HepG2 (cell line): ENCODE measurements around the gene TSHZ1.

Experiments
- ARHGAP35 ChIP-seq: sonication (generic); formaldehyde crosslinking; IDR thresholded peaks from 2 replicates; pipeline ENCODE4 v1.9.0; 2022; ENCODE audit warnings: mild to moderate bottlenecking, inconsistent platforms, moderate library complexity, missing genetic modification reagents, borderline replicate concordance
- ELF1 ChIP-seq: sonication (generic); formaldehyde crosslinking; IDR thresholded peaks from 2 replicates; pipeline ENCODE4 v1.4.0; 2020; ENCODE audit warnings: missing genetic modification reagents
- EP300 ChIP-seq, 3 experiments: sonication (generic) in 1 of 3; formaldehyde crosslinking in 1 of 3; IDR thresholded peaks; 2 replicates each; pipeline versions ENCODE4 v1.5.1 to v1.6.1; 2011 to 2020; ENCODE audit warnings: low read depth in 2 of 3, low read length in 2 of 3, borderline replicate concordance in 1 of 3, improper control_type of control experiment in 1 of 3, mild to moderate bottlenecking in 1 of 3, missing genetic modification reagents in 1 of 3, moderate library complexity in 1 of 3
- KMT2B ChIP-seq: IDR thresholded peaks from 2 replicates; pipeline ENCODE4 v1.6.1; 2016; ENCODE audit warnings: missing genetic modification reagents, missing compliant biosample characterization
- NFKBIZ ChIP-seq: IDR thresholded peaks from 2 replicates; pipeline ENCODE4 v1.6.1; 2018; ENCODE audit warnings: missing genetic modification reagents, missing compliant biosample characterization
- SIN3B ChIP-seq: fragments of 150-350 bp; IDR thresholded peaks from 2 replicates; pipeline ENCODE4 v1.6.1; 2014; ENCODE audit warnings: low read length
- SIX1 ChIP-seq: sonication (generic); formaldehyde crosslinking; IDR thresholded peaks from 2 replicates; pipeline ENCODE4 v1.4.0; 2020; ENCODE audit warnings: missing genetic modification reagents, borderline replicate concordance
- YY1 ChIP-seq: IDR thresholded peaks from 2 replicates; pipeline ENCODE4 v1.6.1; 2011; ENCODE audit warnings: low read length, low read depth, moderate library complexity, mild to moderate bottlenecking; ENCODE audit not compliant: insufficient read depth, insufficient replicate concordance
- ZNF878 ChIP-seq: sonication (generic); formaldehyde crosslinking; IDR thresholded peaks from 2 replicates; pipeline ENCODE4 v1.8.1; 2023; ENCODE audit warnings: mild to moderate bottlenecking, missing genetic modification reagents, moderate library complexity
- TF ChIP-seq, protein P1 (sequence below): IDR thresholded peaks from 2 replicates; pipeline ENCODE4 v1.6.1; 2016; ENCODE audit warnings: low read depth, borderline replicate concordance

DNA sequence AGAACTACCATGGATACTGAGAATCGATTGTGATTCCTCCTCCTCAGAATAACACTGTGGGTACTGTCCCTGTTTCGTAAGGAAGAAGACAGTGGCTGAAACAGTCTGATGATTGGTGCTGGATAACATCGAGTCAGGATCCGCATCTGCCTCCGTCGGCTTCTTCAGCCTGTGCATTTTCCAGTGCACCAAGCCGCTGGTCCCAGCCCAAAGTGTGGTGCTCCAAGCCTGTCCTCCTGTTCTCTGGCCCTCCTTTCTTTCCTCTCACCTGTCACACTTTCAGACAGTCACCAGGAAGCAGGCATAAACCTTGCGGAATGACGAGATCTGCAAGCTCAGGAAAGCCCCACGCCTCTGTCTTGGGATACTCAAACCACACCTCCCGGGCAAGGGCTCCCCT is 32.2 kb upstream of the TSHZ1 start:
- TF ChIP-seq NFKBIZ (CRISPR knock-in tag) (no peak), ELF1 (CRISPR knock-in tag) (no peak), SIN3B (no peak), YY1 (no peak), ARHGAP35 (CRISPR knock-in tag) (no peak), ZNF878 (CRISPR knock-in tag) (no peak), KMT2B (CRISPR knock-in tag) (no peak), SIX1 (no peak), EP300 (IDR thresholded peaks at IDR 0.05; ENCODE audit: low read depth in 2 of 2, low read length in 2 of 2) (no peak), EP300 (CRISPR knock-in tag; IDR thresholded peaks at IDR 0.05; ENCODE audit: borderline replicate concordance) (no peak)
- TF ChIP-seq, protein P1, sequence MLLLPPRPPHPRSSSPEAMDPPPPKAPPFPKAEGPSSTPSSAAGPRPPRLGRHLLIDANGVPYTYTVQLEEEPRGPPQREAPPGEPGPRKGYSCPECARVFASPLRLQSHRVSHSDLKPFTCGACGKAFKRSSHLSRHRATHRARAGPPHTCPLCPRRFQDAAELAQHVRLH (CRISPR knock-in tag) = no peak
